IPS-18c (cell line): ENCODE data around the gene ADGRB2.

Source experiments
- H3K4me3 ChIP-seq: 2 replicates; pipeline ENCODE4 v1.7.0; 2013; ENCODE audit warnings: low read depth, mild to moderate bottlenecking, low read length, moderate library complexity; ENCODE audit not compliant: insufficient read depth
- H3K9me3 ChIP-seq: one replicate; pipeline ENCODE4 v1.6.1; 2013; ENCODE audit warnings: mild to moderate bottlenecking, low read length, moderate library complexity; ENCODE audit not compliant: control insufficient read depth, insufficient read depth

Gene ADGRB2

GRCh38 chr1:31786366-31787060, 22.4 kb upstream of the ADGRB2 start:
- Histone ChIP-seq H3K4me3 (no peak overlapping the region), H3K9me3 (no peaks in the 10 kb centered on the region)

GRCh38 chr1:31785947-31786290, 21.8 kb upstream of the ADGRB2 start:
- Histone ChIP-seq H3K9me3 (no peaks in the 10 kb centered on the region), H3K4me3 (no peak overlapping the region)

GRCh38 chr1:31785020-31785946, 21.1 kb upstream of the ADGRB2 start:
- Histone ChIP-seq H3K4me3 (no peak overlapping the region), H3K9me3 (no peaks in the 10 kb centered on the region)

GRCh38 chr1:31784356-31785019, 20.3 kb upstream of the ADGRB2 start:
- Histone ChIP-seq H3K4me3 (no peak overlapping the region), H3K9me3 (no peaks in the 10 kb centered on the region)

- no peaks in the 10 kb centered on the region for H3K9me3 ChIP-seq
Measured at GRCh38 chr1:31783846-31784245, 19.7 kb upstream of the ADGRB2 start.

GRCh38 chr1:31782421-31783410, 18.6 kb upstream of the ADGRB2 start:
- Histone ChIP-seq H3K4me3 (no peak overlapping the region; the same call in 1 of the 2 replicates), H3K9me3 (no peaks in the 10 kb centered on the region)

More at GRCh38 chr1:31783846-31784245, 19.7 kb upstream of the ADGRB2 start:
- no peak overlapping the region for H3K4me3 ChIP-seq

GRCh38 chr1:31781756-31782371, 17.7 kb upstream of the ADGRB2 start:
- Histone ChIP-seq H3K4me3 (no peak overlapping the region; the same call in 1 of the 2 replicates), H3K9me3 (no peaks in the 10 kb centered on the region)

- no peaks in the 10 kb centered on the region for H3K9me3 ChIP-seq
- no peak overlapping the region for H3K4me3 ChIP-seq
Measured at GRCh38 chr1:31781138-31781755, 17.1 kb upstream of the ADGRB2 start.

- no peaks in the 10 kb centered on the region for H3K9me3 ChIP-seq
- no peak overlapping the region for H3K4me3 ChIP-seq
Measured at GRCh38 chr1:31780632-31781031, 16.5 kb upstream of the ADGRB2 start.

GRCh38 chr1:31779687-31780086, 15.5 kb upstream of the ADGRB2 start:
- H3K9me3 ChIP-seq, result no peaks in the 10 kb centered on the region
- no peak overlapping the region for H3K4me3 ChIP-seq

GRCh38 chr1:31778763-31779488, 14.8 kb upstream of the ADGRB2 start:
- no peak overlapping the region for H3K4me3 ChIP-seq
- H3K9me3 ChIP-seq, result no peaks in the 10 kb centered on the region

- H3K4me3 ChIP-seq, result no peak overlapping the region
Measured at GRCh38 chr1:31776516-31776915, 12.4 kb upstream of the ADGRB2 start.

GRCh38 chr1:31776032-31776431, 11.9 kb upstream of the ADGRB2 start:
- Histone ChIP-seq H3K9me3 (peaks cover 2% of the 10 kb centered on the region), H3K4me3 (no peak overlapping the region)

More at GRCh38 chr1:31776516-31776915, 12.4 kb upstream of the ADGRB2 start:
- H3K9me3 ChIP-seq, result peaks cover 2% of the 10 kb centered on the region

- no peak overlapping the region for H3K4me3 ChIP-seq
- H3K9me3 ChIP-seq, result peaks cover 2% of the 10 kb centered on the region
Measured at GRCh38 chr1:31775210-31775999, 11.3 kb upstream of the ADGRB2 start.

GRCh38 chr1:31774495-31774894, 10.4 kb upstream of the ADGRB2 start:
- H3K4me3 ChIP-seq, result no peak overlapping the region
- peaks cover 2% of the 10 kb centered on the region for H3K9me3 ChIP-seq
